Mesenchymal stem cell (in vitro differentiated cells and primary cell): ENCODE data around the gene PTHLH.
A peak's percentile ranks its signal among the peaks of the same experiment; 100 is the strongest.

Experiments
- DNase-seq: peaks from one replicate; pipeline ENCODE4 v3.0.0-alpha.2; 2013
- H2AFZ ChIP-seq: one replicate; pipeline ENCODE4 v1.6.1; 2013; ENCODE audit warnings: low read depth, mild to moderate bottlenecking, control low read depth, inconsistent platforms, low read length, moderate library complexity
- H2AK5ac ChIP-seq: 2 replicates; pipeline ENCODE4 v1.6.1; 2013; ENCODE audit warnings: low read length, moderate library complexity, mild to moderate bottlenecking, inconsistent platforms; ENCODE audit not compliant: severe bottlenecking
- H2BK120ac ChIP-seq: one replicate; pipeline ENCODE4 v1.6.1; 2013; ENCODE audit warnings: low read depth, mild to moderate bottlenecking, inconsistent platforms, low read length, moderate library complexity
- H2BK12ac ChIP-seq, 2 experiments: one replicate each; pipeline ENCODE4 v1.6.1; 2013; ENCODE audit warnings: inconsistent platforms in 2 of 2, low read length in 2 of 2, mild to moderate bottlenecking in 2 of 2, moderate library complexity in 2 of 2, control low read depth in 1 of 2
- H2BK15ac ChIP-seq: one replicate; pipeline ENCODE4 v1.6.1; 2013; ENCODE audit warnings: mild to moderate bottlenecking, low read depth, inconsistent platforms; ENCODE audit not compliant: poor library complexity, severe bottlenecking
- H2BK5ac ChIP-seq: 2 replicates; pipeline ENCODE4 v1.6.1; 2013; ENCODE audit warnings: low read depth, mild to moderate bottlenecking, low read length, control low read depth, inconsistent platforms; ENCODE audit not compliant: poor library complexity, severe bottlenecking
- H3K14ac ChIP-seq, 2 experiments: one replicate each; pipeline ENCODE4 v1.6.1; 2013; ENCODE audit warnings: inconsistent platforms in 2 of 2, low read length in 2 of 2, control low read depth in 1 of 2, mild to moderate bottlenecking in 1 of 2, moderate library complexity in 1 of 2
- H3K18ac ChIP-seq, 2 experiments: one replicate each; pipeline ENCODE4 v1.6.1; 2013; ENCODE audit warnings: inconsistent platforms in 2 of 2, low read length in 2 of 2, control low read depth in 1 of 2, low read depth in 1 of 2, mild to moderate bottlenecking in 1 of 2
- H3K23ac ChIP-seq, 2 experiments: one replicate each; pipeline ENCODE4 v1.6.1; 2013; ENCODE audit warnings: inconsistent platforms in 2 of 2, low read length in 2 of 2, mild to moderate bottlenecking in 2 of 2, moderate library complexity in 2 of 2, control low read depth in 1 of 2
- H3K27ac ChIP-seq: 2 replicates; pipeline ENCODE4 v1.5.1; 2013; ENCODE audit warnings: mild to moderate bottlenecking, moderate library complexity, low read length, control low read depth, inconsistent platforms; ENCODE audit not compliant: poor library complexity, severe bottlenecking
- H3K27me3 ChIP-seq, 2 experiments: 2 replicates each; pipeline versions ENCODE4 v1.6.1 to v1.7.0; 2013; ENCODE audit warnings: low read length in 2 of 2, mild to moderate bottlenecking in 2 of 2, moderate library complexity in 2 of 2, control low read depth in 1 of 2, inconsistent platforms in 1 of 2; ENCODE audit not compliant: control insufficient read depth in 1 of 2, insufficient read depth in 1 of 2
- H3K36me3 ChIP-seq, 2 experiments: 2 replicates each; pipeline versions ENCODE4 v1.6.1 to v1.7.0; 2013; ENCODE audit warnings: low read length in 2 of 2, control low read depth in 1 of 2, inconsistent platforms in 1 of 2, low read depth in 1 of 2, mild to moderate bottlenecking in 1 of 2; ENCODE audit not compliant: insufficient read depth in 2 of 2, control insufficient read depth in 1 of 2
- H3K4ac ChIP-seq, 2 experiments: one replicate each; pipeline ENCODE4 v1.6.1; 2013; ENCODE audit warnings: inconsistent platforms in 2 of 2, low read length in 2 of 2, mild to moderate bottlenecking in 2 of 2, moderate library complexity in 2 of 2, control low read depth in 1 of 2, low read depth in 1 of 2
- H3K4me1 ChIP-seq: 2 replicates; pipeline ENCODE4 v1.6.1; 2013; ENCODE audit warnings: low read depth, low read length, control low read depth; ENCODE audit not compliant: control insufficient read depth, insufficient read depth
- H3K4me2 ChIP-seq: 2 replicates; pipeline ENCODE4 v1.6.1; 2013; ENCODE audit warnings: low read length, mild to moderate bottlenecking, inconsistent platforms; ENCODE audit not compliant: poor library complexity, severe bottlenecking
- H3K4me3 ChIP-seq, 2 experiments: 2 replicates each; pipeline versions ENCODE4 v1.5.1 to v1.7.0; 2013; ENCODE audit warnings: low read length in 2 of 2, mild to moderate bottlenecking in 2 of 2, control low read depth in 1 of 2, low read depth in 1 of 2; ENCODE audit not compliant: insufficient read depth in 1 of 2
- H3K79me1 ChIP-seq: replicated peaks from 2 replicates; pipeline ENCODE4 v1.6.1; 2013; ENCODE audit warnings: mild to moderate bottlenecking, control low read depth, low read length, inconsistent platforms; ENCODE audit not compliant: poor library complexity, severe bottlenecking
- H3K9ac ChIP-seq: 2 replicates; pipeline ENCODE4 v1.7.0; 2013; ENCODE audit warnings: mild to moderate bottlenecking, low read length, moderate library complexity
- H3K9me3 ChIP-seq: 2 replicates; pipeline ENCODE4 v1.7.0; 2013; ENCODE audit warnings: mild to moderate bottlenecking, low read length; ENCODE audit not compliant: control insufficient read depth
- H4K8ac ChIP-seq: one replicate; pipeline ENCODE4 v1.6.1; 2013; ENCODE audit warnings: inconsistent platforms, mild to moderate bottlenecking, low read length, moderate library complexity
- H4K91ac ChIP-seq: one replicate; pipeline ENCODE4 v1.6.1; 2013; ENCODE audit warnings: mild to moderate bottlenecking, low read length, inconsistent platforms
- WGBS: methylation state at CpG from one replicate; pipeline ENCODE4 v1.1.7; 2013; ENCODE audit warnings: mixed read lengths; 5-methylcytosine and 5-hydroxymethylcytosine counted together

The PTHLH gene

GRCh38 chr12:27999970-28000369 lies 27.4 kb upstream of the PTHLH start:
- no peak overlapping the region for H2BK120ac ChIP-seq
- no peak overlapping the region for H2BK12ac ChIP-seq
- H3K9me3 ChIP-seq: no peaks in the 10 kb centered on the region
- H2AK5ac ChIP-seq: no peak overlapping the region
- no peak overlapping the region for H3K14ac ChIP-seq
- H2BK15ac ChIP-seq: no peak overlapping the region
- H3K27me3 ChIP-seq: no peaks in the 10 kb centered on the region
- no peak overlapping the region for H4K91ac ChIP-seq
- no peak overlapping the region for H3K4me3 ChIP-seq
- 77% methylated on average over 4 of the region's 4 CpGs for WGBS
- H2BK5ac ChIP-seq: no peak overlapping the region
- DNase-seq: no peak
- H3K4me1 ChIP-seq: no peaks in the 10 kb centered on the region
- H3K36me3 ChIP-seq: no peaks in the 10 kb centered on the region
- H3K27ac ChIP-seq: no peak overlapping the region
- no peak overlapping the region for H3K4me2 ChIP-seq
- no peak overlapping the region for H3K18ac ChIP-seq
- no peak overlapping the region for H2AFZ ChIP-seq
- H3K23ac ChIP-seq: no peak overlapping the region
- H4K8ac ChIP-seq: no peak overlapping the region
- H3K4ac ChIP-seq: no peak overlapping the region
- H3K79me1 ChIP-seq: no peaks in the 10 kb centered on the region
- no peak overlapping the region for H3K9ac ChIP-seq

GRCh38 chr12:27999521-27999920 lies 27.0 kb upstream of the PTHLH start:
- Histone ChIP-seq H3K36me3 (no peaks in the 10 kb centered on the region), H2BK12ac (no peak overlapping the region), H2BK120ac (no peak overlapping the region), H2BK5ac (no peak overlapping the region), H4K91ac (no peak overlapping the region), H2BK15ac (no peak overlapping the region), H2AK5ac (no peak overlapping the region), H3K4me2 (no peak overlapping the region), H3K9ac (no peak overlapping the region), H3K4ac (no peak overlapping the region), H3K79me1 (no peaks in the 10 kb centered on the region), H3K9me3 (no peaks in the 10 kb centered on the region), H2AFZ (no peak overlapping the region), H4K8ac (no peak overlapping the region), H3K18ac (no peak overlapping the region), H3K4me3 (no peak overlapping the region), H3K27me3 (no peaks in the 10 kb centered on the region), H3K4me1 (no peaks in the 10 kb centered on the region), H3K23ac (no peak overlapping the region), H3K27ac (no peak overlapping the region), H3K14ac (no peak overlapping the region)
- DNase-seq: peak; percentile 24
- 97% methylated on average over 2 of the region's 2 CpGs for WGBS

GRCh38 chr12:27998658-27999057 lies 26.1 kb upstream of the PTHLH start:
- H3K27ac ChIP-seq: no peak overlapping the region
- no peak overlapping the region for H4K8ac ChIP-seq
- no peak overlapping the region for H2AK5ac ChIP-seq
- DNase-seq: no peak
- no peaks in the 10 kb centered on the region for H3K4me1 ChIP-seq
- no peak overlapping the region for H3K18ac ChIP-seq
- H3K14ac ChIP-seq: no peak overlapping the region
- no peaks in the 10 kb centered on the region for H3K79me1 ChIP-seq
- no peak overlapping the region for H3K4ac ChIP-seq
- no peaks in the 10 kb centered on the region for H3K27me3 ChIP-seq
- H2BK120ac ChIP-seq: no peak overlapping the region
- H3K36me3 ChIP-seq: no peaks in the 10 kb centered on the region
- H4K91ac ChIP-seq: no peak overlapping the region
- H2BK15ac ChIP-seq: no peak overlapping the region
- H3K4me2 ChIP-seq: no peak overlapping the region
- no peak overlapping the region for H2AFZ ChIP-seq
- no peak overlapping the region for H2BK5ac ChIP-seq
- H2BK12ac ChIP-seq: no peak overlapping the region
- H3K4me3 ChIP-seq: no peak overlapping the region
- no peak overlapping the region for H3K23ac ChIP-seq
- no peak overlapping the region for H3K9ac ChIP-seq
- no peaks in the 10 kb centered on the region for H3K9me3 ChIP-seq

- Histone ChIP-seq H2BK15ac (no peak overlapping the region), H2BK120ac (no peak overlapping the region)
These were observed 25.6 kb upstream of the PTHLH start for GRCh38 chr12:27998170-27998569.

More at GRCh38 chr12:27998170-27998569, 25.6 kb upstream of the PTHLH start:
- no peak overlapping the region for H3K4me2 ChIP-seq
- no peak overlapping the region for H3K18ac ChIP-seq
- H3K9me3 ChIP-seq: no peaks in the 10 kb centered on the region
- no peak overlapping the region for H3K23ac ChIP-seq
- no peaks in the 10 kb centered on the region for H3K36me3 ChIP-seq
- no peak overlapping the region for H3K27ac ChIP-seq
- no peak overlapping the region for H2AK5ac ChIP-seq
- DNase-seq: no peak
- H3K4ac ChIP-seq: no peak overlapping the region
- no peak overlapping the region for H2BK12ac ChIP-seq
- no peak overlapping the region for H4K91ac ChIP-seq
- no peak overlapping the region for H3K4me3 ChIP-seq
- H3K9ac ChIP-seq: no peak overlapping the region
- H2AFZ ChIP-seq: no peak overlapping the region
- no peaks in the 10 kb centered on the region for H3K79me1 ChIP-seq
- H4K8ac ChIP-seq: no peak overlapping the region
- H2BK5ac ChIP-seq: no peak overlapping the region
- no CpG with 5 or more reads among the region's 2 CpGs for WGBS
- no peaks in the 10 kb centered on the region for H3K27me3 ChIP-seq
- no peaks in the 10 kb centered on the region for H3K4me1 ChIP-seq
- H3K14ac ChIP-seq: no peak overlapping the region
